NCI-H1694 (cell line): Measurements from ENCODE around the gene CERKL.

Experiments used
- DNase-seq: peaks from one replicate; lab custom pipeline; 2025; lab: John Stamatoyannopoulos, UW

CERKL gene

DNA sequence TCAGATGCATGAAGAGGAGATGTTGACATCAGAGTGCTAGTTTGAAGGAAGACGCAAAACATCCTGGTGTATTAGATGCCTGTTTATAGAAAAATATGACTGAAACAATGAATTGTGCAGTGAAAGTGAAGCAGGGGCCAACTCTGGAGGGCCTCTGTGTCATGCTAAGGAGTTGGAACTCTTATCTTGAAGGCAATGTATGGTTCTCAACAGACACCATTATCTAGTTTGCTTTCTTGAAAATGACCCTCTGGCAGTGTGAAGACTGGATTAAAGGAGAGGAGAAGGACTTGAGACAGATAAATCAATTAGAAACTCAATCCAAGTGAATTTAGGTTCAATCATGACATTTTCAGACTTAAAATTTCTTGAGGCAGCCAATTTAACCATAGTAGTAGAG lies 136.7 kb downstream of the CERKL start:
- no peak for DNase-seq

DNA sequence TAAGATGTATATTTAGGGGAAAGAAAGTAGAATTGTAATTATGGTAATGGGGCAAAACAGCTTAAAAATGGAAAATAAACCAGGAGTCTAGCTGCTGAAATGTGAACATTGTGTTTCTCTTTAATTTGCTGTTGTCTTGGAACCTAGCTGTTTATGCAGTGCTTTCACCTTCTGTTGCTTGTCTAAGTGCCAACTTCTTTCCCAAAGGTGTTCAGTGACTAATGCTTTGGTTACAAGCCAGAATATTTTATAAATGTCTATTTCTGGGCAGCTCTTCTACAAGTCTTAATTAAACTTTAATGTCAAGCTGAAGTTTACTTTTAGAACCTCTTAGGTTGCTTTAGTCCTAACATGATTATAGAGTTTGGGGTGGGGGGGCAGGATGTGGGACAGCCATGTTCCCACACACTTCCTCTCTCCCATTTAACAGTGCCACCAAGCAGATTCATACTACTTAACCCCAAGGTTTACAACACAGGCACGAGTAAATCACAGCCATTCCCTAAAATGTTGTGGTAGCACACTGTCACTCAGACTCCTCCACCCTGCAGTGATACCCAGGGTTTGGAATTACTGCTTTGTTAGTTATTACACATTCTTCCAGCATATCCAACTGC lies 139.1 kb downstream of the CERKL start:
- peak; percentile 59 for DNase-seq

- no peak for DNase-seq
Observed at GRCh38 chr2:181516992-181517391, 139.9 kb downstream of the CERKL start.

DNA sequence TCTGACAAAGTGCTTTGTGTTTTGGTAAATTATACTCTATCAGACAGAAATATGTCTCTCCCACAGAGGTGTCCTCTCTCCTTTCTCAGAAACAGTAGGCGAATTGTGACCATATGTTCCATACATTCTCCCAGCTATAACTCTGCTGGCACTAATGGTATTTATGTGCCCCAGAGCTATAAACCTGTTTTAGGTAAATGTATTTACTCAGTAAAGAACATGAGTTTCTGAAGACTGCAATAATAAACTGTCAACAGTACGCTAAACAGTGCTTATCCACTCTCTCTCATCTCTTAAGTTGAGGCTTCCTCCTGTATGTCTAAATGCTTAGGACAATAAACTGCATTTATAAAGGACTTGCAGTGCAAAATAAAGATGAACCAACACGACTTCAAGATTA lies 141.2 kb downstream of the CERKL start:
- no peak for DNase-seq

DNA sequence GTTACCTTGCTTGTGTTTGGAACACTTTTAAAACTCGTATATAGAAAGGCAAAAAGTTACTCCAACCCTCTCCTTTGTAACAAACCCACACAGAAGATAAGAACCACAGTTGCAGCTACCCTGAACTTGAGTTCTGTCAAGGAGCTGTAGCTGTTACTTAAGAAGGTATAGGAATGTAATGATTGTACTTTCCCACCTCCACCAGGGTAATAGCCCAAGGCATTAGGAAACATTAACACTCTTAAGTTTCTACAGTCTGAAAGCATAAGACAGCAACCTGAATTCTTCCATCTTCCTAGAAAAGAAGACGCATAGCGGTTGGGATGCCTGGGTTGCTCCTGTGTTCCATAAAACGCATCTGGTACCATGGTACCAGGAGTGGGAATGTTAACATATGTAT lies 156.7 kb downstream of the CERKL start:
- no peak for DNase-seq

GRCh38 chr2:181499231-181499630 lies 157.7 kb downstream of the CERKL start:
- no peak for DNase-seq
